Transverse colon (tissue), 4 donors: ENCODE data around the gene TMEM11.

Experiments used
- EP300 ChIP-seq: sonication (generic); formaldehyde crosslinking; IDR thresholded peaks from one replicate; pipeline ENCODE4 v1.6.1; 2017; ENCODE audit warnings: antibody characterized with exemption, low read depth
- POLR2A ChIP-seq: fragments of 450-650 bp; IDR thresholded peaks from one replicate; pipeline ENCODE4 v1.6.1; 2016; ENCODE audit warnings: antibody characterized with exemption, mild to moderate bottlenecking, moderate library complexity
- POLR2AphosphoS5 ChIP-seq, 3 donors: sonication (generic); formaldehyde crosslinking; IDR thresholded peaks; one replicate each; pipeline ENCODE4 v1.6.1; 2016; ENCODE audit warnings: antibody characterized with exemption in 3 of 3
- TF ChIP-seq, protein P1 (sequence below), 5 experiments: fragments of 200-600 bp in 3 of 5; fragments of 450-650 bp in 2 of 5; sonication (generic) in 3 of 5; IDR thresholded peaks; 1 replicate in 2 of 5; 2 replicates in 3 of 5; pipeline ENCODE4 v1.5.1; 2016 to 2017; ENCODE audit warnings: antibody characterized with exemption in 5 of 5, inconsistent platforms in 3 of 5, mild to moderate bottlenecking in 2 of 5, moderate library complexity in 1 of 5

DNA sequence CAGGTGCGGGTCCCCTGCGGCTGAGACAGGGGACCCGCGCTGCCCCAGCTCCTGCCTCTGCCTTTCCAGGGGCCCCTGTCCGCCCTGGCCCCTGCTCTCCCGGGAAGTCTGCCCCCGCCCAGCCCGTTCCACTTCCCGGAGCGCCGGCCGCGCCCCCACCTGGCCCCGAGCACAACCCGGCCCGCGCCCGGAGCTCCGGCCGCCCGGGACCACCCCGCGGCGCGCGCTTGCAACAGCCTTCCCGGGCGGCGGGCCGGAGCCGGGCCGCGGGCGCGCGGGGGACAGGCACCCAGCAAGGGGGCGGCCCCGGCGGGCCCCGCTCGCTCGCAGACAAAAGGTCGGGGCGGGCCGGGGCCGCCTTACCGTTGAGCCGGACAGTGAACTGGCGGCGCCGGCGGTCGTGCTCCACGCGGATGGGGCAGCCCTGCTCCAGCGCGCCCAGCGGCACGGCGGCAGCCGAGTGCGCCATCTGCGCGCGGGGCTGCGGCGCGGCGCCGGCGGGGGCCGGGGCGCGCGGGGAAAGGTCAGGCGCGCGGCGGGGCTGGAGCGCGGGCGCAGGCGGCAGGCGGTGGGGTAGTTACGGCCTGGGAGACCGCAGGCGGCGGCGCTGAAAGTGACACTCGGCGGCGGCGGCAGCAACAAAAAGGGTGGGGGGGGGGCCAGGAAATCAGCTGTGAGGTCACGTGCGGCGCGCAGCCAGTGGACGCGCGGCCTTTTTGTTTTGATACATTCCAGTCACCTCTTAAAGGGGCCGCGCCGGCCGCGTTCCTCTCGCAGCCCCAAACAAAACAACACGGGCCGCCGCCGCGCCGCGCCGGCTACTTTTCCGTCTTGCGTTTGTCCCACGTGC lies 39.1 kb upstream of the TMEM11 start, which contains the start of gene NATD1:
- TF ChIP-seq, protein P1, sequence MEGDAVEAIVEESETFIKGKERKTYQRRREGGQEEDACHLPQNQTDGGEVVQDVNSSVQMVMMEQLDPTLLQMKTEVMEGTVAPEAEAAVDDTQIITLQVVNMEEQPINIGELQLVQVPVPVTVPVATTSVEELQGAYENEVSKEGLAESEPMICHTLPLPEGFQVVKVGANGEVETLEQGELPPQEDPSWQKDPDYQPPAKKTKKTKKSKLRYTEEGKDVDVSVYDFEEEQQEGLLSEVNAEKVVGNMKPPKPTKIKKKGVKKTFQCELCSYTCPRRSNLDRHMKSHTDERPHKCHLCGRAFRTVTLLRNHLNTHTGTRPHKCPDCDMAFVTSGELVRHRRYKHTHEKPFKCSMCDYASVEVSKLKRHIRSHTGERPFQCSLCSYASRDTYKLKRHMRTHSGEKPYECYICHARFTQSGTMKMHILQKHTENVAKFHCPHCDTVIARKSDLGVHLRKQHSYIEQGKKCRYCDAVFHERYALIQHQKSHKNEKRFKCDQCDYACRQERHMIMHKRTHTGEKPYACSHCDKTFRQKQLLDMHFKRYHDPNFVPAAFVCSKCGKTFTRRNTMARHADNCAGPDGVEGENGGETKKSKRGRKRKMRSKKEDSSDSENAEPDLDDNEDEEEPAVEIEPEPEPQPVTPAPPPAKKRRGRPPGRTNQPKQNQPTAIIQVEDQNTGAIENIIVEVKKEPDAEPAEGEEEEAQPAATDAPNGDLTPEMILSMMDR (IDR thresholded peaks at IDR 0.05), result no peak
- TF ChIP-seq POLR2A, result peak; percentile 20
- TF ChIP-seq EP300, result no peak
- TF ChIP-seq POLR2AphosphoS5 (IDR thresholded peaks at IDR 0.05), result peak in 2 of 3 donors; percentile 32 to 36
